PC-9 (cell line): ENCODE measurements around the gene FOXK1.

Experiments used
- CTCF ChIP-seq: fragments of 200-600 bp; sonication (generic); conservative IDR thresholded peaks from 2 replicates; pipeline ENCODE4 v1.6.1; 2017; ENCODE audit warnings: mixed run types, antibody characterized with exemption, mild to moderate bottlenecking, moderate library complexity
- EZH2 ChIP-seq: fragments of 200-600 bp; sonication (generic); IDR thresholded peaks from 2 replicates; pipeline ENCODE4 v1.8.0; 2017; ENCODE audit warnings: antibody characterized with exemption, low read depth

GRCh38 chr7:4716946-4717795 is 35.1 kb downstream of the FOXK1 start:
- no peak for TF ChIP-seq CTCF
- TF ChIP-seq EZH2 = no peak
